OCI-LY3 (cell line): Measurements from ENCODE around the gene ENO3.

Experiments used
- H2AFZ ChIP-seq: fragments of 200-600, 300-600 bp; shearing (Covaris generic); 2 replicates; pipeline ENCODE4 v1.6.0; 2014; ENCODE audit warnings: antibody characterized with exemption, low read depth, low read length
- H3K27ac ChIP-seq: fragments of 200-600, 300-600 bp; sonication (generic); 2 replicates; pipeline ENCODE4 v1.5.1; 2014; ENCODE audit warnings: mild to moderate bottlenecking, low read length, moderate library complexity, mixed read lengths
- H3K27me3 ChIP-seq: fragments of 200-600, 300-600 bp; sonication (generic); 2 replicates; pipeline ENCODE4 v1.6.1; 2014; ENCODE audit warnings: low read depth, low read length, mixed read lengths
- H3K36me3 ChIP-seq: fragments of 200-600, 300-600 bp; sonication (generic); replicated peaks from 2 replicates; pipeline ENCODE3; 2014; ENCODE audit warnings: low read depth, low read length, mixed read lengths
- H3K4me1 ChIP-seq: fragments of 300-600, 200-600 bp; sonication (generic); 2 replicates; pipeline ENCODE4 v1.6.1; 2014; ENCODE audit warnings: low read length, mixed read lengths
- H3K4me2 ChIP-seq: fragments of 200-600, 300-600 bp; sonication (generic); 2 replicates; pipeline ENCODE4 v1.6.1; 2014; ENCODE audit warnings: low read length, mixed read lengths
- H3K4me3 ChIP-seq: fragments of 300-600, 200-600 bp; sonication (generic); 2 replicates; pipeline ENCODE4 v1.5.1; 2014; ENCODE audit warnings: antibody characterized with exemption, mild to moderate bottlenecking, low read length, moderate library complexity
- H3K79me2 ChIP-seq: fragments of 300-600, 200-600 bp; shearing (Covaris generic); 2 replicates; pipeline ENCODE4 v1.6.1; 2014; ENCODE audit warnings: mild to moderate bottlenecking, low read length, mixed read lengths
- H3K9ac ChIP-seq: fragments of 300-600, 200-600 bp; shearing (Covaris generic); 2 replicates; pipeline ENCODE4 v1.6.0; 2014; ENCODE audit warnings: mild to moderate bottlenecking, low read length, moderate library complexity
- H3K9me3 ChIP-seq: fragments of 200-600, 300-600 bp; shearing (Covaris generic); 2 replicates; pipeline ENCODE4 v1.6.1; 2014; ENCODE audit warnings: low read length, mixed read lengths; ENCODE audit not compliant: insufficient read depth
- H4K20me1 ChIP-seq: fragments of 200-600, 300-600 bp; sonication (generic); 2 replicates; pipeline ENCODE4 v1.6.1; 2016; ENCODE audit warnings: low read length, mixed read lengths; ENCODE audit not compliant: insufficient read depth
- EZH2phosphoT487 ChIP-seq: fragments of 200-600 bp; shearing (Covaris generic); IDR thresholded peaks from 2 replicates; pipeline ENCODE4 v1.6.1; 2018; ENCODE audit warnings: antibody characterized with exemption, mixed run types, low read depth
- TF ChIP-seq, protein P1 (sequence below): fragments of 200-600, 300-600 bp; sonication (generic); IDR thresholded peaks from 2 replicates; pipeline ENCODE4 v1.5.1; 2014; ENCODE audit warnings: antibody characterized with exemption, low read length, low read depth

Gene ENO3

GRCh38 chr17:4994081-4994595, 43.2 kb downstream of the ENO3 start:
- no peak overlapping the region for H3K27ac ChIP-seq
- no peaks in the 10 kb centered on the region for H3K36me3 ChIP-seq
- H3K79me2 ChIP-seq: peaks cover 13% of the 10 kb centered on the region
- H3K4me1 ChIP-seq: 0 out of 2 replicates have a peak, but pooled peaks cover 5% of the 10 kb centered on the region
- no peak overlapping the region for H3K4me3 ChIP-seq
- no peak for TF ChIP-seq EZH2phosphoT487
- TF ChIP-seq, protein P1, sequence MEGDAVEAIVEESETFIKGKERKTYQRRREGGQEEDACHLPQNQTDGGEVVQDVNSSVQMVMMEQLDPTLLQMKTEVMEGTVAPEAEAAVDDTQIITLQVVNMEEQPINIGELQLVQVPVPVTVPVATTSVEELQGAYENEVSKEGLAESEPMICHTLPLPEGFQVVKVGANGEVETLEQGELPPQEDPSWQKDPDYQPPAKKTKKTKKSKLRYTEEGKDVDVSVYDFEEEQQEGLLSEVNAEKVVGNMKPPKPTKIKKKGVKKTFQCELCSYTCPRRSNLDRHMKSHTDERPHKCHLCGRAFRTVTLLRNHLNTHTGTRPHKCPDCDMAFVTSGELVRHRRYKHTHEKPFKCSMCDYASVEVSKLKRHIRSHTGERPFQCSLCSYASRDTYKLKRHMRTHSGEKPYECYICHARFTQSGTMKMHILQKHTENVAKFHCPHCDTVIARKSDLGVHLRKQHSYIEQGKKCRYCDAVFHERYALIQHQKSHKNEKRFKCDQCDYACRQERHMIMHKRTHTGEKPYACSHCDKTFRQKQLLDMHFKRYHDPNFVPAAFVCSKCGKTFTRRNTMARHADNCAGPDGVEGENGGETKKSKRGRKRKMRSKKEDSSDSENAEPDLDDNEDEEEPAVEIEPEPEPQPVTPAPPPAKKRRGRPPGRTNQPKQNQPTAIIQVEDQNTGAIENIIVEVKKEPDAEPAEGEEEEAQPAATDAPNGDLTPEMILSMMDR: no peak
- no peak overlapping the region for H2AFZ ChIP-seq
- no peaks in the 10 kb centered on the region for H3K27me3 ChIP-seq
- no peaks in the 10 kb centered on the region for H4K20me1 ChIP-seq
- H3K4me2 ChIP-seq: no peak overlapping the region
- no peak overlapping the region for H3K9ac ChIP-seq
- no peaks in the 10 kb centered on the region for H3K9me3 ChIP-seq

GRCh38 chr17:4997302-4998026, 46.5 kb downstream of the ENO3 start, which contains the start of the genes INCA1 and KIF1C:
TSS of gene INCA1 (minus strand) at chr17:4997522. CDS start at chr17:4994437, 3,085 bp downstream.
TSS of gene KIF1C (plus strand) at chr17:4997950. CDS start at chr17:5000247, 2,297 bp downstream.
- peak within 1 kb of the TSS; percentile 90 for H3K4me2 ChIP-seq
- H2AFZ ChIP-seq: no peak within 1 kb of the TSS
- H3K4me3 ChIP-seq: peak within 1 kb of the TSS; percentile 100
- H3K79me2 ChIP-seq: peaks cover 24% of the 10 kb centered on the region
- H3K9me3 ChIP-seq: no peaks in the 10 kb centered on the region
- H3K9ac ChIP-seq: peak within 1 kb of the TSS; percentile 99
- H3K27me3 ChIP-seq: no peaks in the 10 kb centered on the region
- H4K20me1 ChIP-seq: no peaks in the 10 kb centered on the region
- no peak for TF ChIP-seq EZH2phosphoT487
- TF ChIP-seq, protein P1: no peak
- peaks cover 13% of the 10 kb centered on the region for H3K4me1 ChIP-seq
- H3K27ac ChIP-seq: peak within 1 kb of the TSS; percentile 70
- H3K36me3 ChIP-seq: peaks cover 17% of the 10 kb centered on the region

DNA sequence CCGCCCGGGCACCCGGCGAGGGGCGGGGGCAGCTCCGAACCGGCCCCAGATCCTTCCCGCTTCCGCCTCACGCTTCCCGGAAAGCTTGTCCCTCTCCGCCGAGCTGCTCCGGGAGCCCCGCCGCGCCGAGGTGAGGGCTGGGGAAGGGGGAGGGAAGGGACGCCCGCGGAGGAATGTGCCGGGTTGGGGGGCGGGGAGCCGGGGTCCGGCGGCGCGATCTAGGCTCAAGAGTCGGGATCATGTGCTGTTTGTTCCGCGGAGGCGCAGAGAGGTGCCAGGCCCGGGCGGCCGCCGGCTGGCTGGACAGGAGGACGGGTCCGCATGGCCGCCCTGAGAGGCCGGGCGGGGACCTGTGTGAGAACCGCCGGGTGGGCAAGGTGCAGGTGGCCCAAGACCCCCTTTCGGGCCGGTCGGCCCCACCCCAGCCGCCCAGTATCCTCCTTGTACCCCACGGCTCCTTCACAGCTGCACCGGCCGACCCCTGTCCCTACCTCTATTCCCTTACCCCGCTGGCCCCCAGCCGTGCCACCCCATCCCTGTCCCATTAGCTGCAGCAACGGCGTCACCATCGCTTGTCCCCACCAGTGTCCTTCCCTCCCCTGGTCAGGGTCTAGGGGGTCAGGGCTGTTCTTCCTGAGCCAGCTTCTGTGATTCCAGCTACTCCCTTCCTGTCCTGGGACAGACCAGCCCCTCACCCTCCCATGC, 47.3 kb downstream of the ENO3 start:
- Histone ChIP-seq H3K79me2 (peaks cover 24% of the 10 kb centered on the region), H3K4me2 (peak overlapping the region; percentile 90), H3K9me3 (no peaks in the 10 kb centered on the region), H3K4me3 (peak overlapping the region; percentile 100), H4K20me1 (no peaks in the 10 kb centered on the region), H3K4me1 (peaks cover 13% of the 10 kb centered on the region), H3K36me3 (peaks cover 17% of the 10 kb centered on the region), H3K27ac (peak overlapping the region; percentile 70), H3K9ac (peak overlapping the region; percentile 99), H2AFZ (no peak overlapping the region), H3K27me3 (no peaks in the 10 kb centered on the region)
- TF ChIP-seq EZH2phosphoT487: no peak
- TF ChIP-seq, protein P1: no peak
